Thyroid gland (tissue), 4 donors: ENCODE results near the gene MKI67.

Source experiments
- CTCF ChIP-seq, 6 experiments: fragments of 200-600 bp in 3 of 6; fragments of 450-650 bp in 3 of 6; sonication (generic) in 3 of 6; IDR thresholded peaks; one replicate each; pipeline ENCODE4 v1.5.1; 2016 to 2019; ENCODE audit warnings: antibody characterized with exemption in 6 of 6, mild to moderate bottlenecking in 2 of 6, inconsistent platforms in 1 of 6, moderate library complexity in 1 of 6
- POLR2A ChIP-seq, 2 donors: fragments of 450-650 bp; IDR thresholded peaks; one replicate each; pipeline ENCODE4 v1.6.1; 2017; ENCODE audit warnings: antibody characterized with exemption in 2 of 2, mild to moderate bottlenecking in 2 of 2, moderate library complexity in 1 of 2

- no peak for TF ChIP-seq CTCF (IDR thresholded peaks at IDR 0.05)
- no peak for TF ChIP-seq POLR2A (IDR thresholded peaks at IDR 0.05)
These were observed 15.9 kb downstream of the MKI67 start for GRCh38 chr10:128110339-128110738.
